GM23248 (cell line): Measurements from ENCODE around the gene TOP3B. TPM values are rescaled to one million over a fixed set of nuclear protein-coding genes. Genes with fewer than 3 reads are reported as not detected.

Source experiments
- DNase-seq: peaks from one replicate; pipeline ENCODE4 v3.0.0-alpha.2; 2015
- H2AFZ ChIP-seq: fragments of 200-600 bp; sonication (generic); 2 replicates; pipeline ENCODE4 v1.6.1; 2016; ENCODE audit warnings: antibody characterized with exemption
- H3F3A ChIP-seq: fragments of 200-600 bp; sonication (generic); 2 replicates; pipeline ENCODE4 v1.6.1; 2016; ENCODE audit warnings: mild to moderate bottlenecking, antibody characterized with exemption, mixed run types; ENCODE audit not compliant: insufficient read depth
- H3K27ac ChIP-seq: fragments of 200-600 bp; sonication (generic); 2 replicates; pipeline ENCODE4 v1.5.1; 2016; ENCODE audit warnings: mild to moderate bottlenecking
- H3K27me3 ChIP-seq: fragments of 200-600 bp; sonication (generic); replicated peaks from 2 replicates; pipeline ENCODE4 v1.6.1; 2016; ENCODE audit warnings: mild to moderate bottlenecking; ENCODE audit not compliant: insufficient read depth
- H3K36me3 ChIP-seq: fragments of 200-600 bp; sonication (generic); 2 replicates; pipeline ENCODE4 v1.6.1; 2016; ENCODE audit warnings: low read depth, mild to moderate bottlenecking
- H3K4me1 ChIP-seq: fragments of 200-600 bp; sonication (generic); 2 replicates; pipeline ENCODE4 v1.6.1; 2016; ENCODE audit warnings: mild to moderate bottlenecking; ENCODE audit not compliant: insufficient read depth
- H3K4me2 ChIP-seq: fragments of 200-600 bp; sonication (generic); one replicate; pipeline ENCODE4 v1.6.1; 2016; ENCODE audit warnings: mild to moderate bottlenecking; ENCODE audit not compliant: unreplicated experiment
- H3K4me3 ChIP-seq: fragments of 200-600 bp; sonication (generic); 2 replicates; pipeline ENCODE4 v1.5.1; 2016; ENCODE audit warnings: mild to moderate bottlenecking
- H3K79me2 ChIP-seq: fragments of 200-600 bp; sonication (generic); 2 replicates; pipeline ENCODE4 v1.6.1; 2016; ENCODE audit warnings: mild to moderate bottlenecking; ENCODE audit not compliant: insufficient read depth
- H3K9ac ChIP-seq: fragments of 200-600 bp; sonication (generic); 2 replicates; pipeline ENCODE4 v1.6.1; 2016; ENCODE audit warnings: mild to moderate bottlenecking
- H3K9me2 ChIP-seq: fragments of 200-600 bp; sonication (generic); 2 replicates; pipeline ENCODE4 v1.6.1; 2016; ENCODE audit warnings: mixed run types, mild to moderate bottlenecking, moderate library complexity; ENCODE audit not compliant: insufficient read depth
- H3K9me3 ChIP-seq: fragments of 200-600 bp; sonication (generic); one replicate; pipeline ENCODE4 v1.6.1; 2017; ENCODE audit warnings: low read depth
- H4K20me1 ChIP-seq: fragments of 200-600 bp; sonication (generic); 2 replicates; pipeline ENCODE4 v1.6.0; 2016; ENCODE audit not compliant: insufficient read depth
- EZH2 ChIP-seq: fragments of 200-600 bp; sonication (generic); IDR thresholded peaks from 2 replicates; pipeline ENCODE4 v1.6.1; 2018; ENCODE audit warnings: antibody characterized with exemption, mild to moderate bottlenecking; ENCODE audit not compliant: insufficient read depth, poor library complexity, severe bottlenecking
- EZH2phosphoT487 ChIP-seq: fragments of 200-600 bp; sonication (generic); IDR thresholded peaks from 2 replicates; pipeline ENCODE4 v1.6.1; 2018; ENCODE audit warnings: antibody characterized with exemption, moderate library complexity, mild to moderate bottlenecking, low read depth; ENCODE audit not compliant: insufficient read depth
- WGBS, 2 experiments: methylation state at CpG; one replicate each; pipeline ENCODE4 v1.1.6; 2015 to 2017; ENCODE audit warnings: low lambda C conversion rate in 2 of 2, low coverage in 1 of 2; ENCODE audit errors: missing lambda C conversion rate in 2 of 2; 5-methylcytosine and 5-hydroxymethylcytosine counted together
- in situ Hi-C: fragments of 300-500 bp; cut with MboI; formaldehyde crosslinking; loops from 2 replicates; pipeline ENCODE4 v1.15.0; 2020
- polyA plus RNA-seq: library from polyadenylated mRNA; unstranded; fragments of >200 nt; fragmentation: Nextera tagmentation; extraction: Ambion mirVana; gene quantifications from 2 replicates; pipeline ENCODE4 v1.2.1, GENCODE V29; 2016
- total RNA-seq: library from RNA; depleted of rRNA; stranded (reverse); fragments of >200 nt; shearing (Covaris generic); gene quantifications from 2 replicates; pipeline ENCODE4 v1.2.3, GENCODE V29; 2014

The TOP3B gene
- total and polyA plus RNA-seq, 2 experiments from 2014 or later = 11.6 to 16.0 TPM

- DNase-seq = no peak
- H3K9me3 ChIP-seq = no peaks in the 10 kb centered on the region
- H3K4me2 ChIP-seq = no peak overlapping the region
- no peaks in the 10 kb centered on the region for H3K27me3 ChIP-seq
- H3F3A ChIP-seq = peaks cover 24% of the 10 kb centered on the region
- peaks cover 25% of the 10 kb centered on the region; the same call in 1 of the 2 replicates for H3K36me3 ChIP-seq
- in situ Hi-C loops = no loop called here
- WGBS, 2 experiments = 94 to 96% methylated on average over 3 of the region's 3 CpGs
- H3K27ac ChIP-seq = no peak overlapping the region
- no peak overlapping the region for H2AFZ ChIP-seq
- peaks cover 14% of the 10 kb centered on the region for H3K4me1 ChIP-seq
- no peaks in the 10 kb centered on the region for H3K9me2 ChIP-seq
- TF ChIP-seq EZH2 = no peak
- TF ChIP-seq EZH2phosphoT487 = no peak
- H3K9ac ChIP-seq = no peak overlapping the region
- H3K4me3 ChIP-seq = no peak overlapping the region
- H3K79me2 ChIP-seq = peaks cover 39% of the 10 kb centered on the region
- H4K20me1 ChIP-seq = no peaks in the 10 kb centered on the region
Measured at GRCh38 chr22:21932347-21932746, 50.2 kb downstream of the TOP3B start.

GRCh38 chr22:21931056-21931455 lies 51.5 kb downstream of the TOP3B start:
- Histone ChIP-seq H3K4me1 (peaks cover 1% of the 10 kb centered on the region; the same call in 1 of the 2 replicates), H3K27ac (no peak overlapping the region), H3K79me2 (peaks cover 33% of the 10 kb centered on the region), H3K4me3 (no peak overlapping the region), H3K9me2 (no peaks in the 10 kb centered on the region), H2AFZ (no peak overlapping the region), H3K27me3 (no peaks in the 10 kb centered on the region), H3K36me3 (peaks cover 25% of the 10 kb centered on the region; the same call in 1 of the 2 replicates), H3F3A (peaks cover 11% of the 10 kb centered on the region), H3K9me3 (no peaks in the 10 kb centered on the region), H3K4me2 (no peak overlapping the region), H4K20me1 (no peaks in the 10 kb centered on the region), H3K9ac (no peak overlapping the region)
- in situ Hi-C loops = no loop called here
- DNase-seq = no peak
- WGBS, 2 experiments = 95 to 96% methylated on average over 12 of the region's 12 CpGs
- TF ChIP-seq EZH2phosphoT487 (no peak), EZH2 (no peak)

DNA sequence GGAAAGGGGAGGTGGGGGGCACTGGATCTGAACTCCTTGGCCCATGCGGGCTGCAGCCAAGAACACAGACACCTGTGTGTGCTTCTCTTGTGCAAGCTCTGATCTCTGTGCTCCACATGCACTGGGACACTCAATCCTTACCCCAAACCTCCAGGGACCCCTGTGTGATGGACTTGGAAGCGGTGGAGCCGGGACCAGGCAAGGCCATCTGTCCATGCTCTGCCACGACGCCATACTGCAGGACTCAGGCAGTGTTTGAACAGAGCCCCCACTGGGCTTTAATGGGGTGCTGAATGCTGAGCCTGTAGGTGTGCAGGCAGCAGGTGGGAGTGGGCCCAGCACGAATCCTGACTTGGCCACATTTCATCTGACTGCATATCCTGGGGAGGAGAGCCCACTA lies 53.3 kb downstream of the TOP3B start:
- no peak for DNase-seq
- Histone ChIP-seq H4K20me1 (no peaks in the 10 kb centered on the region), H3K27ac (no peak overlapping the region)

DNA sequence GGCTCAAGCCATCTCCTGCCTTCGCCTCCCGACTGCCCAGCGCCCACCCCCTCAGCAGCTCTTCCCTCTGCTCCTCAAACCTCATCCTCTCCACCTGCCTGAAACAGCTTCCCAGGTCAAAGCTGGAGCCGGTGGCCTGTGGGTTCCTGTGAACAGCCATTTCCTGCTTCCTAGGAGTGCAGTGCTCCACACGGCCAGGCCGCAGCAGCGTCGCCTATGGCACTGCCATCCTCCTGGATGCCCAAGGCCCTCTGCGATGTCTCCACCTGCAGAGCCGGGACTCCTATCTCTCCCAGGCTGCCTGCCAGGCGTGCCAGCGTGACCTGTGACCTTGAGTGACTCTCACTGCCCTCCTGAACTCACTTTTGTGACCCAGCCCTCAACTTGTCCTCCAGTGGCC lies 54.5 kb downstream of the TOP3B start:
- H3K27ac ChIP-seq = no peak overlapping the region
- no peak overlapping the region for H3K4me2 ChIP-seq
- H3K4me3 ChIP-seq = no peak overlapping the region
- H4K20me1 ChIP-seq = no peaks in the 10 kb centered on the region
- H3K9ac ChIP-seq = no peak overlapping the region
- 89 to 94% methylated on average over 12 of the region's 12 CpGs for WGBS, 2 experiments
- H3K9me3 ChIP-seq = no peaks in the 10 kb centered on the region
- no peak for TF ChIP-seq EZH2
- TF ChIP-seq EZH2phosphoT487 = no peak
- H3K27me3 ChIP-seq = no peaks in the 10 kb centered on the region
- in situ Hi-C loops = no loop called here
- H3F3A ChIP-seq = no peaks in the 10 kb centered on the region
- no peak overlapping the region for H2AFZ ChIP-seq
- H3K36me3 ChIP-seq = peaks cover 20% of the 10 kb centered on the region; the same call in 1 of the 2 replicates
- no peaks in the 10 kb centered on the region for H3K4me1 ChIP-seq
- H3K9me2 ChIP-seq = no peaks in the 10 kb centered on the region
- 0 out of 2 replicates have a peak, but pooled peaks cover 7% of the 10 kb centered on the region for H3K79me2 ChIP-seq
- DNase-seq = no peak

More for the DNA sequence above, 53.3 kb downstream of the TOP3B start:
- Histone ChIP-seq H3K79me2 (peaks cover 16% of the 10 kb centered on the region), H3F3A (no peaks in the 10 kb centered on the region), H3K9ac (no peak overlapping the region), H3K4me2 (no peak overlapping the region), H3K9me3 (no peaks in the 10 kb centered on the region), H3K9me2 (no peaks in the 10 kb centered on the region), H2AFZ (no peak overlapping the region), H3K4me3 (no peak overlapping the region), H3K27me3 (no peaks in the 10 kb centered on the region), H3K4me1 (no peaks in the 10 kb centered on the region), H3K36me3 (peaks cover 25% of the 10 kb centered on the region; the same call in 1 of the 2 replicates)
- 89 to 92% methylated on average over 6 of the region's 6 CpGs for WGBS, 2 experiments
- TF ChIP-seq EZH2phosphoT487 (no peak), EZH2 (no peak)
- in situ Hi-C loops = no loop called here
